Measurements from ENCODE around the gene PFDN6.
A peak's percentile ranks its signal among the peaks of the same experiment; 100 is the strongest.
"Not testable (repeated sequence)": the region's sequence is repeated elsewhere in the genome, so short reads cannot be mapped to it uniquely, and the experiment has no call there.

The PFDN6 gene

GRCh38 chr6:33273924-33274902 is 15.2 kb upstream of the PFDN6 start:
- no peak for DNase-seq

GRCh38 chr6:33275795-33276580 is 13.4 kb upstream of the PFDN6 start:
- DNase-seq = not testable (repeated sequence)

GRCh38 chr6:33276581-33276863 is 12.9 kb upstream of the PFDN6 start:
- DNase-seq = no peak

GRCh38 chr6:33276864-33277662 is 12.3 kb upstream of the PFDN6 start, which contains the start of gene B3GALT4:
Gene B3GALT4 (plus strand): TSS chr6:33277123. CDS start chr6:33277420, 297 bp downstream.
- DNase-seq = peak; percentile 75

GRCh38 chr6:33277663-33278391 is 11.6 kb upstream of the PFDN6 start:
- no peak for DNase-seq

GRCh38 chr6:33278392-33278741 is 11.0 kb upstream of the PFDN6 start:
- DNase-seq = no peak

- DNase-seq = no peak
These were observed 10.6 kb upstream of the PFDN6 start for GRCh38 chr6:33278810-33279209.

- DNase-seq = no peak
These were observed 10.1 kb upstream of the PFDN6 start for GRCh38 chr6:33279257-33279695.

- no peak for DNase-seq
These were observed 9.4 kb upstream of the PFDN6 start for GRCh38 chr6:33279971-33280511.

- DNase-seq = no peak
These were observed 8.9 kb upstream of the PFDN6 start for GRCh38 chr6:33280539-33280938.

- not testable (repeated sequence) for DNase-seq
These were observed 4.2 kb upstream of the PFDN6 start for GRCh38 chr6:33285214-33285613.

- DNase-seq = no peak
These were observed 2.2 kb upstream of the PFDN6 start for GRCh38 chr6:33286946-33287914.

- no peak for DNase-seq
These were observed 1.1 kb upstream of the PFDN6 start for GRCh38 chr6:33288141-33288920.

GRCh38 chr6:33289784-33290315 is 449 bp downstream of the PFDN6 start:
- DNase-seq = no peak

GRCh38 chr6:33290459-33290858 is 1.1 kb downstream of the PFDN6 start:
- DNase-seq = no peak

GRCh38 chr6:33292996-33293682 is 3.7 kb downstream of the PFDN6 start:
- DNase-seq = no peak

- DNase-seq = no peak
These were observed 4.9 kb downstream of the PFDN6 start for GRCh38 chr6:33294086-33294823.

GRCh38 chr6:33295621-33296369 is 6.4 kb downstream of the PFDN6 start:
- no peak for DNase-seq

Data from NCI-H774 (cell line).